DND-41 (cell line): Measurements from ENCODE around the gene CAMKMT.

Experiments used
- ATAC-seq: fragments of 200-7000 bp; cut with Tn5 transposase; 3 replicates; pipeline ENCODE4 v1.9.1; 2021; ENCODE audit warnings: low read depth; ENCODE audit not compliant: insufficient read depth
- DNase-seq: peaks from one replicate; pipeline ENCODE4 v3.0.0-alpha.2; 2020
- H2AFZ ChIP-seq: 2 replicates; pipeline ENCODE4 v1.6.0; 2012; ENCODE audit warnings: low read depth, low read length
- H3K27ac ChIP-seq: 2 replicates; pipeline ENCODE4 v1.5.1; 2012; ENCODE audit warnings: low read length, inconsistent platforms
- H3K27me3 ChIP-seq: fragments of 200-600 bp; sonication (generic); 2 replicates; pipeline ENCODE4 v1.6.0; 2012; ENCODE audit warnings: low read length, mild to moderate bottlenecking, inconsistent platforms; ENCODE audit not compliant: insufficient read depth, poor library complexity
- H3K36me3 ChIP-seq: 2 replicates; pipeline ENCODE4 v1.5.1; 2012; ENCODE audit warnings: low read length, inconsistent platforms; ENCODE audit not compliant: insufficient read depth
- H3K4me1 ChIP-seq: 2 replicates; pipeline ENCODE4 v1.5.1; 2012; ENCODE audit warnings: mild to moderate bottlenecking, low read length; ENCODE audit not compliant: insufficient read depth
- H3K4me2 ChIP-seq: 2 replicates; pipeline ENCODE4 v1.6.0; 2012; ENCODE audit warnings: mild to moderate bottlenecking, moderate library complexity, low read length, inconsistent platforms; ENCODE audit not compliant: insufficient read depth
- H3K4me3 ChIP-seq, 2 experiments: fragments of 200-600 bp in 1 of 2; shearing (Covaris generic) in 1 of 2; 2 replicates each; pipeline ENCODE4 v1.5.1; 2012 to 2016; ENCODE audit warnings: inconsistent platforms in 2 of 2, low read length in 2 of 2, mild to moderate bottlenecking in 2 of 2, low read depth in 1 of 2, moderate library complexity in 1 of 2
- H3K79me2 ChIP-seq: 2 replicates; pipeline ENCODE4 v1.6.0; 2012; ENCODE audit warnings: low read length, inconsistent platforms; ENCODE audit not compliant: insufficient read depth
- H3K9ac ChIP-seq: 2 replicates; pipeline ENCODE4 v1.6.0; 2012; ENCODE audit warnings: low read depth, mild to moderate bottlenecking, inconsistent platforms, low read length, moderate library complexity
- H3K9me3 ChIP-seq: 2 replicates; pipeline ENCODE4 v1.5.1; 2012; ENCODE audit warnings: low read length, moderate library complexity, mild to moderate bottlenecking, inconsistent platforms; ENCODE audit not compliant: insufficient read depth, severe bottlenecking
- H4K20me1 ChIP-seq: 2 replicates; pipeline ENCODE4 v1.6.0; 2012; ENCODE audit warnings: low read length; ENCODE audit not compliant: insufficient read depth
- EZH2 ChIP-seq: IDR thresholded peaks from 3 replicates; pipeline ENCODE4 v1.6.1; 2012; ENCODE audit warnings: borderline replicate concordance, low read depth, mild to moderate bottlenecking, moderate library complexity, low read length, inconsistent platforms; ENCODE audit not compliant: severe bottlenecking
- TF ChIP-seq, protein P1 (sequence below): IDR thresholded peaks from 2 replicates; pipeline ENCODE4 v1.5.1; 2012; ENCODE audit warnings: borderline replicate concordance, low read length, moderate library complexity, mild to moderate bottlenecking; ENCODE audit not compliant: poor library complexity, severe bottlenecking; ENCODE audit errors: extremely low read depth

Gene CAMKMT

DNA sequence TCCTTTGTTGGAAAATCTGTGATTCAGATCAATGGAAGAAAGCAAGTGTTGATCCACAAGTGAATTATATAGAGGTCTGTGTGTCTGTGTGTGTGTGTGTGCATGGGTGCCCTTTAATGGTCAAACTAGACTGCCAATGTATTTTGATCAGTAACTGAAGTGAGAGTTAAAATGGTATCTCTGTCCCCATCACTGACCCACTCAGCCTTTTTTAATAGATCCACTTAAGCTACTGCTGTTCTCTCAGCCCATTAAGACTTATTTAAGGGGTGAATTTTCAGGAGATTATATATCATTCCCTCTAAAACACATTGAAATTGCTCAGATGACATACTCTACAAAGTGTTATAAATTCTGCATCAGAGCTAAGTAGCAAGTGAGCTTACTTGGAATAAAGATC lies 386.0 kb downstream of the CAMKMT start:
- Histone ChIP-seq H3K4me1 (peaks cover 16% of the 10 kb centered on the region), H3K79me2 (no peaks in the 10 kb centered on the region), H3K36me3 (no peaks in the 10 kb centered on the region), H3K27me3 (no peaks in the 10 kb centered on the region), H3K4me2 (no peak overlapping the region), H4K20me1 (no peaks in the 10 kb centered on the region), H2AFZ (no peak overlapping the region), H3K4me3 (no peak overlapping the region), H3K9me3 (no peaks in the 10 kb centered on the region), H3K27ac (no peak overlapping the region), H3K9ac (no peak overlapping the region)
- no peak for TF ChIP-seq EZH2
- TF ChIP-seq, protein P1, sequence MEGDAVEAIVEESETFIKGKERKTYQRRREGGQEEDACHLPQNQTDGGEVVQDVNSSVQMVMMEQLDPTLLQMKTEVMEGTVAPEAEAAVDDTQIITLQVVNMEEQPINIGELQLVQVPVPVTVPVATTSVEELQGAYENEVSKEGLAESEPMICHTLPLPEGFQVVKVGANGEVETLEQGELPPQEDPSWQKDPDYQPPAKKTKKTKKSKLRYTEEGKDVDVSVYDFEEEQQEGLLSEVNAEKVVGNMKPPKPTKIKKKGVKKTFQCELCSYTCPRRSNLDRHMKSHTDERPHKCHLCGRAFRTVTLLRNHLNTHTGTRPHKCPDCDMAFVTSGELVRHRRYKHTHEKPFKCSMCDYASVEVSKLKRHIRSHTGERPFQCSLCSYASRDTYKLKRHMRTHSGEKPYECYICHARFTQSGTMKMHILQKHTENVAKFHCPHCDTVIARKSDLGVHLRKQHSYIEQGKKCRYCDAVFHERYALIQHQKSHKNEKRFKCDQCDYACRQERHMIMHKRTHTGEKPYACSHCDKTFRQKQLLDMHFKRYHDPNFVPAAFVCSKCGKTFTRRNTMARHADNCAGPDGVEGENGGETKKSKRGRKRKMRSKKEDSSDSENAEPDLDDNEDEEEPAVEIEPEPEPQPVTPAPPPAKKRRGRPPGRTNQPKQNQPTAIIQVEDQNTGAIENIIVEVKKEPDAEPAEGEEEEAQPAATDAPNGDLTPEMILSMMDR = no peak
- ATAC-seq (no peak), DNase-seq (no peak)

DNA sequence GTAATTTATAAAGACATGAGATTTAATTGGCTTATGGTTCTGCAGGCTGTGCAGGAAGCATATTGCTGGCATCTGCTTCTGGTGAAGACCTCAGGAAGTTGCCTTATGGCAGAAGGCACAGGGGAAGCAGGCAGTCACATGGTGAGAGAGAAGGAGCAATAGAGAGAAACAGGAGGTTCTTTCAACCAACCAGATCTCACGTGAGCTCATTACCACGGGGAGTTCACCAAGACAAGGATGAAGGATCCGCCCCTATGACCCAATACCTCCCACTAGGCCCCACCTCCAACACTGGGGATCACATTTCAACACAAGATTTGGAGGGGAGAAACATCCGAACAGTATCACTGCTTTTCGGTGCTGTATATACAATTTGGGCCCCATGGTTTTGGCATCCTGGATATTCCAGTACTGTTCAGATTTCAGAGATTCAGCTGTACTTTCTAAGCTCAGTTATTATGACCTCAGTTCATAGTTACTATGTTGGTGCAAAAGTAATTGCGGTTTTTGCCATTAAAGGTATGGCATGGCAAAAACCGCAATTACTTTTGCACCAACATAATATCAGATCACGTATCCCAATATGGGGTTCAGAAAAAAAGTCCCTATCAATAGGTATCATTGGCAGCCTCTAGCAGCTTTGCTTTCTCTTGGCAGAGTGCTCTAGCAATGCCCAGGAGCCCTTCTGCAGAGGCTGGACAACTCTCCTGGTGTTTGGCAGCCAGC lies 390.2 kb downstream of the CAMKMT start:
- Histone ChIP-seq H2AFZ (no peak overlapping the region), H3K4me3 (no peak overlapping the region), H4K20me1 (no peaks in the 10 kb centered on the region), H3K4me1 (peaks cover 25% of the 10 kb centered on the region), H3K9me3 (no peaks in the 10 kb centered on the region), H3K9ac (no peak overlapping the region), H3K27me3 (no peaks in the 10 kb centered on the region), H3K27ac (no peak overlapping the region), H3K36me3 (no peaks in the 10 kb centered on the region), H3K4me2 (no peak overlapping the region), H3K79me2 (no peaks in the 10 kb centered on the region)
- TF ChIP-seq EZH2 = no peak
- TF ChIP-seq, protein P1 = no peak
- ATAC-seq = 0 out of 3 replicates have a peak, but pooled peaks have one; percentile 42
- DNase-seq = peak; percentile 40

DNA sequence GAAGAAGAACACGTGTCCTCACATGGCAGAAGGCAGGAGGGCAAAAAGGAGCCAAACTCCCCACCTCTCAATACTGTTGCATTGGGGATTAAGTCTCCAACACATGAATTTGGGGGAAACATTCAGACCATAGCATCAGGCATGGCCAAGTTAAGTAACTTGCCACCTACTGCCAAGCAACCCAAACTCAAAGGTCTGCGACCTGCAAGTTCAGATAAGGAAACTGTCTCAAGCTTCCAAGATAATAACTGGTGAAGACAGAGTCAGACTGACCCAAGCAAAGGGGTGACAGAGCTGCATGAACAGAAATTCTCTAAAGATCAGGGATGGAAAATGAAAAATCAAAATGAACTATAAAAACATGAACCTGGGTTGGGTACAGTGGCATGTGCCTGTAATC lies 391.0 kb downstream of the CAMKMT start:
- H3K36me3 ChIP-seq = no peaks in the 10 kb centered on the region
- no peaks in the 10 kb centered on the region for H4K20me1 ChIP-seq
- no peaks in the 10 kb centered on the region for H3K79me2 ChIP-seq
- H3K27me3 ChIP-seq = no peaks in the 10 kb centered on the region
- H3K4me3 ChIP-seq = no peak overlapping the region
- H3K4me2 ChIP-seq = no peak overlapping the region
- H3K9me3 ChIP-seq = no peaks in the 10 kb centered on the region
- DNase-seq (no peak), ATAC-seq (no peak)
- H3K4me1 ChIP-seq = peaks cover 25% of the 10 kb centered on the region
- no peak overlapping the region for H3K9ac ChIP-seq
- H3K27ac ChIP-seq = no peak overlapping the region
- no peak overlapping the region for H2AFZ ChIP-seq
- TF ChIP-seq EZH2 = no peak
- TF ChIP-seq, protein P1 = no peak
